Measurements from ENCODE around the gene P2RX3.
"Not testable (repeated sequence)": the region's sequence is repeated elsewhere in the genome, so short reads cannot be mapped to it uniquely, and the experiment has no call there.

Gene P2RX3

DNA sequence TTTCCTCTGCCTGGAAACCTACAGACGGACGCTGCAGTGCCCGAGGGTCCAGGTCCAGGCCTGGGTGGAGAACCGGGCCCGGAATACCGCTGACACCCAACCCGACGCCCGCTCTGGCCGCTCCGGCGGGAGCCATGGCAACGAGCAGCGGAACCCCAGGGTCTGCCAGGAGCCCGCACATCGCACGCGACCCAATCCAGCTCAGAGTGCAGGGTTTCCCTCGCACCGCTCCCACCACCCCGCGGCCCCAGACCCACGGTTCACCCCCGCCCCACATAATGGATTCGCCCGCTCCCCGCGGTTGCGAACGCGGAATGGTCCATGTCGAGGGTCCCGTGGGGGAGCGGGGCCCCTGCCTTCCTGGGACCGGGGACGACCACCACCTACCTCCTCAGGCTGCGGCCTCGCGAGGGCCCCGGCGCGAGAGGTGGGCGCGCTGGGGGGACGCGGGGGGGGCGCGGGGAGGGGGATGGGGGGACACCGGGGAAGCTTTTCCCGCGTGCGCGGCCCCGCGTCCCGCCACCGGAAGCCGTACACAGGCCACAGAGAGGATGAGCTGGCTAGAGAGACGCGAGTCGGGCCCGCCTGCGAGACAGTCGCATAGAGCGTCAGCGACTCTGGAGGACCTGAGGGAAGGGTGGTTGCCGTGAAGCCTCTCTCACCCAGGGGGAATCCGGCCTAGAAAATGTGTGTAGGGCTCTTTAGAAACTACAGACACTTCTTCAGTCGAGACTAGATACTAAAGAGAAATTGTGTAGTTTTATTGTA lies 2.6 kb upstream of the P2RX3 start, which contains the start of gene SSRP1:
Gene SSRP1 (minus strand): TSS at position 550 of the 768 bp plus-strand sequence. CDS start 771 bp downstream, outside the sequence.
- peak within 1 kb of the TSS; percentile 92 for H3K4me3 ChIP-seq (ENCODE audit: low read depth, low read length)
- TF ChIP-seq, protein P1, sequence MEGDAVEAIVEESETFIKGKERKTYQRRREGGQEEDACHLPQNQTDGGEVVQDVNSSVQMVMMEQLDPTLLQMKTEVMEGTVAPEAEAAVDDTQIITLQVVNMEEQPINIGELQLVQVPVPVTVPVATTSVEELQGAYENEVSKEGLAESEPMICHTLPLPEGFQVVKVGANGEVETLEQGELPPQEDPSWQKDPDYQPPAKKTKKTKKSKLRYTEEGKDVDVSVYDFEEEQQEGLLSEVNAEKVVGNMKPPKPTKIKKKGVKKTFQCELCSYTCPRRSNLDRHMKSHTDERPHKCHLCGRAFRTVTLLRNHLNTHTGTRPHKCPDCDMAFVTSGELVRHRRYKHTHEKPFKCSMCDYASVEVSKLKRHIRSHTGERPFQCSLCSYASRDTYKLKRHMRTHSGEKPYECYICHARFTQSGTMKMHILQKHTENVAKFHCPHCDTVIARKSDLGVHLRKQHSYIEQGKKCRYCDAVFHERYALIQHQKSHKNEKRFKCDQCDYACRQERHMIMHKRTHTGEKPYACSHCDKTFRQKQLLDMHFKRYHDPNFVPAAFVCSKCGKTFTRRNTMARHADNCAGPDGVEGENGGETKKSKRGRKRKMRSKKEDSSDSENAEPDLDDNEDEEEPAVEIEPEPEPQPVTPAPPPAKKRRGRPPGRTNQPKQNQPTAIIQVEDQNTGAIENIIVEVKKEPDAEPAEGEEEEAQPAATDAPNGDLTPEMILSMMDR (IDR thresholded peaks at IDR 0.05; ENCODE audit: low read depth, low read length), result no peak
- no peaks in the 10 kb centered on the region for H3K27me3 ChIP-seq (ENCODE audit: insufficient read depth, low read depth, severe bottlenecking)
- H3K36me3 ChIP-seq, result peaks cover 49% of the 10 kb centered on the region
- peak; percentile 91 for DNase-seq
- H3K27ac ChIP-seq, result peak within 1 kb of the TSS; percentile 94
- H3K9me3 ChIP-seq (ENCODE audit: severe bottlenecking), result no peaks in the 10 kb centered on the region

DNA sequence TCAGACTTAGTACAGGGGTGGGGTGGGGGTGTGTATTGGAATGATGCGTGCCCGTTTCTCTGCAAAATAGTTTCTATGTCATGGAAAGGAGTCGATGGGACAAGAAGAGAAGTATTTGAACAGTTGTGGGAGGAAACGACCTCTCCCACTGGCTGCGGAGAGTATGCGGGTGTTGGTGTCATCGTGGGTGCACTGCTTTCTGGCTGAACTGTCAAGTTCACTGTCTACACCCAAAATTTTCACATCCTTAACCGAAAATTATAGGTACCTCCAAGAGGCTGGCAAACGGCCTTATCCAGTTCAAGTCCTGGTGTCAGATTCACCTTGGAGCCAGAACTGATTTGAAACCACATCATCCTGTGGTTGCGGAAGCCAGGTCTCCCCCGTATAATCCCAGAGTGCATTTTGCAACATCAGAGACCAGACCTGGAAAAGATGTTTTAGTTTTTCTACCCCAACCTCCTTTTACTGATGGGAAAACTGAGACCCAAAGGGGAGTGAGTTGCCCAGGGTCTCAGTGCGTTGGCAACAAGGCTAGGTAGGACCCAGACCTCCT lies 2.0 kb upstream of the P2RX3 start:
- H3K4me3 ChIP-seq (ENCODE audit: low read depth, low read length), result peak overlapping the region; percentile 92
- H3K27me3 ChIP-seq (ENCODE audit: insufficient read depth, low read depth, severe bottlenecking), result no peaks in the 10 kb centered on the region
- H3K36me3 ChIP-seq, result peaks cover 42% of the 10 kb centered on the region
- no peaks in the 10 kb centered on the region for H3K9me3 ChIP-seq (ENCODE audit: severe bottlenecking)
- no peak for DNase-seq
- TF ChIP-seq, protein P1 (IDR thresholded peaks at IDR 0.05; ENCODE audit: low read depth, low read length), result no peak
- H3K27ac ChIP-seq, result peak overlapping the region; percentile 94

DNA sequence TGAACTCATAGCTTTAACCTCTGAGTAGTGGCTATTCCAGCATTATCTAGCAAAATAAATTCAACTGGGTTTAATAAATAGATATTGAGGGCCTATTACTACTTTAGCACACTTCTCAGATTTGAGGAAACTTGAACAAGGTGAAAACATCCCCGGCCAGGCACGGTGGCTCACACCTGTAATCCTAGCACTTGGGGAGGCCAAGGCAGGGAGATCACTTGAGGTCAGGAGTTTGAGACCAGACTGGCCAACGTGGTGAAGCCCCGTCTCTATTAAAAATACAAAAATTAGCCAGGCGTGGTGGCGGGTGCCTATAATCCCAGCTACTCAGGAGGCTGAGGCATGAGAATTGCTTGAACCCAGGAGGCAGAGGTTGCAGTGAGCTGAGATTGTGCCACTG lies 1.3 kb upstream of the P2RX3 start:
- H3K27ac ChIP-seq, result not testable (repeated sequence)

DNA sequence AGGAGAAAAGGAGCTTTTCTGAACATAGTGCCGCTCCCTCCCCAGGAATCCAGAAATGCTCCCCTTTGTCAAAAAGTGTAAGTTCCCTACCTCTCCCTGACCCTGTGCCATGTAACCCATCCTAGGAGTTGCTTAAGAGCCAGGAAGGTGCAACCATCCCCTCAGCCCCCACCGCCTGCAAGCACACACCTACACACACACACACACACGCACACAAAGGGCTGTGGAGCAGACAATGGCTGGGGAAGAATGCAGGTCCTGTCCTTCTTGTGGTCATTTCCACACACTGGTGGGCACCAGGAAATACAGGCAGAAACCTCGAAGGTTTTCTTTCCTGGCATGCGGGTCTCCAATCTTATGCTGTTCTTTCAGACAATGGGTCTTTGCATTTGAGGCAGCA lies 1.2 kb downstream of the P2RX3 start:
- H3K4me3 ChIP-seq (ENCODE audit: low read depth, low read length), result no peak overlapping the region
- H3K27me3 ChIP-seq (ENCODE audit: insufficient read depth, low read depth, severe bottlenecking), result no peaks in the 10 kb centered on the region
- H3K27ac ChIP-seq, result no peak overlapping the region
- TF ChIP-seq, protein P1 (IDR thresholded peaks at IDR 0.05; ENCODE audit: low read depth, low read length), result no peak
- H3K9me3 ChIP-seq (ENCODE audit: severe bottlenecking), result no peaks in the 10 kb centered on the region
- peaks cover 11% of the 10 kb centered on the region for H3K36me3 ChIP-seq
- no peak for DNase-seq

More for the DNA sequence above, 1.3 kb upstream of the P2RX3 start:
- H3K9me3 ChIP-seq (ENCODE audit: severe bottlenecking); H3K27me3 ChIP-seq (ENCODE audit: insufficient read depth, low read depth, severe bottlenecking); H3K4me3 ChIP-seq (ENCODE audit: low read depth, low read length); DNase-seq: not testable (repeated sequence)
- H3K36me3 ChIP-seq, result peaks cover 35% of the 10 kb centered on the region

DNA sequence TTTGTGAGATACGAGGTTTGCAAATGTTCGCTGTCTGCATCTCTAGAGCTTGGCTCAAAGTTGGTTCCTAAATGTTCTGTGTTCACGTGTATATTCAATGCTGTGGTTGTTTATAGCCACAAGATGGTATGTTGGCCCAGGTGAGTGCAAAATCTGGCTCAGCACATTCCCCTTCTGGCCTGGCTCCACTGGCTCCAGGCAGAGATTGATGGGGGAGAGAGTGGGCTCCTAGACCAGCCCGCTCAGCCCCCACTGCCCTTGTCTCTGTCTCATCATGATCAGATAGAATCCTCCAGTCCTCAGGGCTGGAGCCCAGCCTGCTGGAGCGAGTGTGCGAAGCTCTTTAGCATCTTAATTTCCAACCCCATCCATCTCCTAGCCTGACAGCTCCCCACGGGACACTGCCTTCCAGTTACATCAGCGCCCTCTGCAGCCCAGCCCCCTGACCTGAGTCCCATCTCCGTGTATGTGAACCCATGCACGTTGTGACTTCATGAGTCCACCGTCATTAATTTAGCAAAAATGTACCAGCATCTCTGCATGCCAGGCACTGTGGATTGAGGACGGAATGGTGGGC lies 2.0 kb downstream of the P2RX3 start:
- Histone ChIP-seq H3K4me3 (ENCODE audit: low read depth, low read length) (no peak overlapping the region), H3K9me3 (ENCODE audit: severe bottlenecking) (no peaks in the 10 kb centered on the region), H3K27ac (no peak overlapping the region), H3K36me3 (peaks cover 4% of the 10 kb centered on the region), H3K27me3 (ENCODE audit: insufficient read depth, low read depth, severe bottlenecking) (no peaks in the 10 kb centered on the region)
- DNase-seq, result peak; percentile 92
- TF ChIP-seq, protein P1 (IDR thresholded peaks at IDR 0.05; ENCODE audit: low read depth, low read length), result peak; percentile 78

DNA sequence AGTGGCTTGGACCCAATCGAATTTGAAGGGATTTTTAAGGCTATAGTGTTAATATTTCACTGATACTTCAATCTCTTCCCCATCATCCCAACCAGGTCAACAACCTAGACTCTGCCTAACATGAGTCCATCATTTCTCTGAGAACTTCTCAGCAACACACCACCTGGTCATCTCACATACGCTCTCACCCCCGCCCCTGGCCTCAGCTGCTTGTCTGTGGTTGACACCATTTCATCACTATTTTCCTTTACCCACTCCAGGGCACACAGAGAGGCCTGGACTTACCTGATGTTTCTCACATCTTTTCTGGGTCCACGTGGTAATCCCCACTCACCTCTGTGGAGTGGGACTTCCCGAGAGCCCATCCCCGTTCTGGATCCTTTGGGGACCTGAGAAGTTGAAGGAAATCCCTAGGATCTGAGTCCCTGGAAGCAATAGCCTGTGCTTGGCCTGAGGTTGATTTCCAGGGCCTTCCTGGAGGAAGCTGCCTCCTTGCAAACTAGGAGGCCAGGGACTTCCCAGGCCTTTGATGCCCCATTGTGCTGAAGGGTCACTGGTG lies 3.2 kb downstream of the P2RX3 start:
- TF ChIP-seq, protein P1 (IDR thresholded peaks at IDR 0.05; ENCODE audit: low read depth, low read length), result no peak
- Histone ChIP-seq H3K27ac (no peak overlapping the region), H3K27me3 (ENCODE audit: insufficient read depth, low read depth, severe bottlenecking) (no peaks in the 10 kb centered on the region), H3K9me3 (ENCODE audit: severe bottlenecking) (no peaks in the 10 kb centered on the region), H3K36me3 (no peaks in the 10 kb centered on the region), H3K4me3 (ENCODE audit: low read depth, low read length) (no peak overlapping the region)
- no peak for DNase-seq

Data from WERI-Rb-1 (cell line).